Measurements from ENCODE around the gene IL34. TPM values are rescaled to one million over a fixed set of nuclear protein-coding genes. Genes with fewer than 3 reads are reported as not detected.

Gene IL34
- total RNA-seq: not detected in 2 replicates

DNA sequence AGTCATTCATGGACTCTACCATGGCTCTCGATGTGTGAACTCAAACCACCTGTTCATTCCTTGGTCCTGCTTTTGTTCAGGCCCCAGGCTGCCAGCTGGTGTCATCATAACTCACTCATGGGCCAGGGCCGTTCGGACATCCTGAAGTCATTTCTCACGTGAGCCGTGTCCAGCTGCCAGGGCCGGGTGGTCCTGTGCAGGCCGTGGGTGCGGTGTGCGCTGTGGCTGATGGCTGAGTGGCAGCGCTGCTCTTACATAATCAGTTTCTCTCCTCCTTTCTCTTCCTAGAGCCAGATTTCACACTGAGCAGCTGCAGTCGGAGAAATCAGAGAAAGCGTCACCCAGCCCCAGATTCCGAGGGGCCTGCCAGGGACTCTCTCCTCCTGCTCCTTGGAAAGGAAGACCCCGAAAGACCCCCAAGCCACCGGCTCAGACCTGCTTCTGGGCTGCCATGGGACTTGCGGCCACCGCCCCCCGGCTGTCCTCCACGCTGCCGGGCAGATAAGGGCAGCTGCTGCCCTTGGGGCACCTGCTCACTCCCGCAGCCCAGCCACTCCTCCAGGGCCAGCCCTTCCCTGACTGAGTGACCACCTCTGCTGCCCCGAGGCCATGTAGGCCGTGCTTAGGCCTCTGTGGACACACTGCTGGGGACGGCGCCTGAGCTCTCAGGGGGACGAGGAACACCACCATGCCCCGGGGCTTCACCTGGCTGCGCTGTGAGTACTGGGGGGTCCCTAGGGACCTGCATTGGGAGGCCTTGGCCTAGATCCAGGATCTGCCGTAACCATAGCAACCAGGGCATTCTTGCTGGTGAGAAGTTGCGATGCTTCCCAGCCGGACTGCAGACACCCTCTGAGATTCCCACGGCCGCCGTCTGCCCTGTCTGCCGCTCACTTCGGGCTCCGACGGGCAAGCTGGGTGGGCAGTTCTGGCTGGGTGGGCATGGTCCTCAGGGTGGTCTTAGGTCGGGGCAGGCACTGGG is at the start of gene IL34:
Gene IL34 (plus strand): TSS at position 300 of the 982 bp plus-strand sequence. CDS start 389 bp downstream, at position 689.
- DNase-seq (ENCODE audit: low spot score): no peak
- no peaks in the 10 kb centered on the region for H3K36me3 Mint-ChIP-seq (ENCODE audit: low read depth)
- no peaks in the 10 kb centered on the region for H3K4me1 Mint-ChIP-seq (ENCODE audit: low read depth)
- no peak within 1 kb of the TSS for H3K4me3 Mint-ChIP-seq
- intact Hi-C loops (cut with micrococcal nuclease): no loop called here
- no peak within 1 kb of the TSS for H3K27ac Mint-ChIP-seq
- no peaks in the 10 kb centered on the region for H3K9me3 Mint-ChIP-seq
- peaks cover 9% of the 10 kb centered on the region for H3K27me3 Mint-ChIP-seq (ENCODE audit: insufficient read depth)

DNA sequence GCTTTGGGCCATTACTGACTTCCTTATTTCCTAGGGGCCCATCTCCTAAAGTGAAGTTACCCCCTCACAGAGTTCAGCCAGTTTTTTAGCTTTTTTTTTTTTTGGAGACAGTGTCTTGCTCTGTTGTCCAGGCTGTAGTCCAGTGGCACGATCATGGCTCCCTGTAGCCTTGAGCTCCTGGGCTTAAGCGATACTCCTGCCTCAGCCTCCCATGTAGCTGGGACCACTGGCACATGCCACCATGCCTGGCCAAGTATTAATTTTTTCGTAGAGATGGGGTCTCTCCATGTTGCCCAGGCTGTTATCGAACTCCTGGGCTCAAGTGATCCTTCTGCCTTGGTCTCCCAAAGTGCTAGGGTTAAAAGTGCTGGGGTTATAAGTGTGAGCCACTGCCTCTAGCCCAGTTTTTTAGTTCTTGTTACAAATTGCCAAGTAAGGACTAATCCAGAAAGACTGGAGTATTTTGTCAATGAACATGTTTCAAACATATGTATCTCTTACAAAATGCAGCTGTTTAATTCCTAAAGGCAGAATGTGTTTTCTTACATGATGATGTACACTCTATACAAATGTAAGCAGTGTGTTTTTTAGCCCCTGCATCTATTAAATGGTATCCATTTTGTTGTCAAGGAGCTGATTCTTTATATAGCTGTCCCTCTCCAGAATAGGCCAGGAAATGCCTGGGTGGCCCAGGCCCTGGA is 49.1 kb upstream of the IL34 start:
- no peak for DNase-seq (ENCODE audit: low spot score)
- intact Hi-C loops (cut with micrococcal nuclease): no loop called here
- Mint-ChIP-seq H3K9me3 (no peaks in the 10 kb centered on the region), H3K27ac (no peak overlapping the region), H3K4me1 (ENCODE audit: low read depth) (no peaks in the 10 kb centered on the region), H3K36me3 (ENCODE audit: low read depth) (no peaks in the 10 kb centered on the region), H3K4me3 (no peak overlapping the region), H3K27me3 (ENCODE audit: insufficient read depth) (peaks cover 5% of the 10 kb centered on the region)

- Mint-ChIP-seq H3K4me1 (ENCODE audit: low read depth) (no peaks in the 10 kb centered on the region), H3K4me3 (no peak overlapping the region), H3K36me3 (ENCODE audit: low read depth) (no peaks in the 10 kb centered on the region), H3K27ac (no peak overlapping the region), H3K9me3 (no peaks in the 10 kb centered on the region), H3K27me3 (ENCODE audit: insufficient read depth) (peaks cover 5% of the 10 kb centered on the region)
- intact Hi-C loops (cut with micrococcal nuclease): no loop called here
- DNase-seq (ENCODE audit: low spot score): no peak
Observed at GRCh38 chr16:70598937-70599503, 47.3 kb upstream of the IL34 start.

GRCh38 chr16:70600730-70601129 is 45.6 kb upstream of the IL34 start:
- DNase-seq (ENCODE audit: low spot score): no peak
- no peak overlapping the region for H3K4me3 Mint-ChIP-seq
- intact Hi-C loops (cut with micrococcal nuclease): no loop called here
- H3K4me1 Mint-ChIP-seq (ENCODE audit: low read depth): no peaks in the 10 kb centered on the region
- H3K27me3 Mint-ChIP-seq (ENCODE audit: insufficient read depth): peaks cover 5% of the 10 kb centered on the region
- no peaks in the 10 kb centered on the region for H3K36me3 Mint-ChIP-seq (ENCODE audit: low read depth)
- no peak overlapping the region for H3K27ac Mint-ChIP-seq
- no peaks in the 10 kb centered on the region for H3K9me3 Mint-ChIP-seq

DNA sequence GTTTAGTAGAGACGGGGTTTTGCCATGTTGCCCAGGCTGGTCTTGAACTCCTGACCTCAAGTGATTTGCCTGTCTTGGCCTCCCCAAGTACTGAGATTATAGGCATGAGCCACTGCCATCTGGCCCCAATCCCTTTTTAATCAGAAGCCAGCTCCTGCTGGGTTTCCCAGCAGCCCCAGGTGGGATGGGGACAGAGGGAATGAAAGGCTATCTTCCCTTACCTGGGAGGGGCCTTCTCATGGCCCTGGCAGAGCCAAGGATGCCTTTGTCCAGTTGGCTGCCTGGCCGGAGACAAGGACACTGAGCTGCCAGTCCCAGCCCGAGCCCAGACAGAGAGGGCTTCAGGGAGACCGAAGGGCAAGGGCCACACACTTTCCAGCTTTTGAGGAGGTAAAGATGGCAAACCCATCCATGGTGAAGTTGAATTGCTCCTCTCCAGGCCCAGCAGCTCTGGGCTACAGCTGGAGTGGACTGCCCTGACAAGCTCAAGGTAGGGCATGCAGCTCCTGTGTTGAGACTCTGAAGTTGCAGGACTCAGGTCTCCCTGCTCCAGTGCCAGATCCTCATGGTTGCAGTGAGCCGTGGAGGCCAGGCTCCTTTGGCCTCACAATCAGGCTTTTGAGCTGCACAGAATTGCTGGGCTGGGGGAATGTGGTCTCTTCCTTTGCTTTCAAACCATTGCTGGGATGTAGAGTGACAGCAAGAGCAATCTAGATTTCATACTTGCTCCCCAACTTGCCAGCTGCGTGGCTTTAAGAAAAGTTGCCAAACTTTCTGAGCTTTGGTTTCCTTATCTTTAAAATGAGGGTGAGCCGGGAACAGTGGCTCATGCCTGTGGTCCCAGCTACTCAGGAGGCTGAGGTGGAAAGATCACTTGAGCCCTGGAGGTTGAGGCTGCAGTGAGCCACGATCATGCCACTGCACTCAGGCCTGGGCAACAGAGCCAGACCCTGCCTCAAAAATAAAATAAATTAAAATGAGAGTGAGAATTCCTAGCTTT is 44.5 kb upstream of the IL34 start:
- Mint-ChIP-seq H3K4me1 (ENCODE audit: low read depth) (no peaks in the 10 kb centered on the region), H3K4me3 (no peak overlapping the region), H3K36me3 (ENCODE audit: low read depth) (no peaks in the 10 kb centered on the region), H3K9me3 (no peaks in the 10 kb centered on the region), H3K27ac (no peak overlapping the region), H3K27me3 (ENCODE audit: insufficient read depth) (peaks cover 5% of the 10 kb centered on the region)
- no peak for DNase-seq (ENCODE audit: low spot score)
- intact Hi-C loops (cut with micrococcal nuclease): no loop called here

- Mint-ChIP-seq H3K4me1 (ENCODE audit: low read depth) (no peaks in the 10 kb centered on the region), H3K27me3 (ENCODE audit: insufficient read depth) (peaks cover 5% of the 10 kb centered on the region), H3K27ac (no peak overlapping the region), H3K9me3 (no peaks in the 10 kb centered on the region), H3K4me3 (no peak overlapping the region), H3K36me3 (ENCODE audit: low read depth) (no peaks in the 10 kb centered on the region)
- DNase-seq (ENCODE audit: low spot score): no peak
- intact Hi-C loops (cut with micrococcal nuclease): no loop called here
Observed at GRCh38 chr16:70602831-70603230, 43.5 kb upstream of the IL34 start.

DNA sequence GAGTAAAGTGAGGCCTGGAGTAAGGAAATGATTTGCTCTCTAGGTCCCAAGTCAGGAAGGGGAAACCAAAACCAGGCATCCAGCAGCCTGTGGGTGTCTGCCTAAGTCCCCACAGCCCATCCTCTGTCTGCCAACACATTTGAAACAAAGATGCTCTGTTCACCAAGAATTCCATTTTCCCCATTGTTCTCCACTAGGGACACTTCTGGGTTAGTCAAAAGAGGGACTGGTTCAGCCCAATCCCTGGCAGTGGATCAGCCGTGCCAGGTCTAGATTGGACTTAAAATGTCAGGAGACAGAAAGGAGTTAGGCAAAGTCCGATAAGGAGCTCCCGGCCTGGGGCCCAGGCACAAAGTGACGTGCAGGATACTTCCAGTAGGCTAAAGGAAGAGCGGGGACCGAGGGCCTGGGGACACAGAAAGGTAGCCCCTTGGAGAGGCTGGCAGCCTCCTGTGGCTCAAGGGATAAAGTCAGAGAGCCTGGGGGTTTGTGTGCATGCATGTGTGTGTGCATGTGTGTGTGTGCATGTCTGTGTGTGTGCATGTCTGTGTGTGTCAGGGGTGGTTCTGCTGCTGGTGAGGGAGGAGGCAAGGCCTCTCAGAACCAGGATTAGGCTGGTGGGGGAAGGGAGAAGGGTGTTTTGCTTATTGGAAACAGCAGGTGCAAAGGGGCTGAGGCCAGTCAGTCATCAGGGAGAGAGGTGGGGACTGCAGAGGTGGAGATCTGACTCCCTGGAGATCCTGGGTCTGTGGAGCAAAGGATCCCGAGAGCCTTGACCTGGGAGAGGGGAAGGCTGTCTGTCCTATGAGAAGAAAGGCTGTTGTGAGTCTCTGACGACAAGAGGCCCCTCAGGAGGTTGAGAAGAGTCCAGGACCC is 41.7 kb upstream of the IL34 start:
- H3K9me3 Mint-ChIP-seq: no peaks in the 10 kb centered on the region
- intact Hi-C loops (cut with micrococcal nuclease): no loop called here

GRCh38 chr16:70605283-70605657 is 41.1 kb upstream of the IL34 start:
- H3K4me3 Mint-ChIP-seq: no peak overlapping the region
- intact Hi-C loops (cut with micrococcal nuclease): no loop called here
- no peaks in the 10 kb centered on the region for H3K4me1 Mint-ChIP-seq (ENCODE audit: low read depth)
- no peak overlapping the region for H3K27ac Mint-ChIP-seq
- no peak for DNase-seq (ENCODE audit: low spot score)
- no peaks in the 10 kb centered on the region for H3K36me3 Mint-ChIP-seq (ENCODE audit: low read depth)
- H3K9me3 Mint-ChIP-seq: no peaks in the 10 kb centered on the region
- peaks cover 5% of the 10 kb centered on the region for H3K27me3 Mint-ChIP-seq (ENCODE audit: insufficient read depth)

More for the DNA sequence above, 41.7 kb upstream of the IL34 start:
- H3K4me1 Mint-ChIP-seq (ENCODE audit: low read depth): no peaks in the 10 kb centered on the region
- H3K4me3 Mint-ChIP-seq: no peak overlapping the region
- peaks cover 5% of the 10 kb centered on the region for H3K27me3 Mint-ChIP-seq (ENCODE audit: insufficient read depth)
- H3K27ac Mint-ChIP-seq: no peak overlapping the region
- no peaks in the 10 kb centered on the region for H3K36me3 Mint-ChIP-seq (ENCODE audit: low read depth)
- no peak for DNase-seq (ENCODE audit: low spot score)

DNA sequence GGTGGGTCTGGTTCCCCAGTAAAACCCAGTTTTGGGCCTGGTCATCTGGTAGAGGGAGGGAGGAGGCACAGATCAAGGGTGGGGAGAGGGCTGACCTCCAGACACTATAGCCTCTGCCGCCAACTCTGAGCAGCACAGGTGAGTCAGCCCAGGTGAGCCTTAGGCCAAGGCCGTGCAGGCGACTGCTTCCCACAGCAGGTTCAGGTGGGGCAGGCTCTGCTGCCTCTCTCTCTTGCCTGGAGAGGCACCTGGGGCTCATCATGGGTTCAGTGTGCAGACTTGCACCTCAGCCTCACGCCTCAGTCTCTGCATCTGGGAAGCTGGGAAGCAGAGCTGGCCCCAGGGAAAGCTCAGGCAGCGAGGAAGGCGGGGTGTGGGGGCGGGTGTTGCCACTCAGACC is 37.8 kb upstream of the IL34 start:
- DNase-seq (ENCODE audit: low spot score): no peak
- no peak overlapping the region for H3K4me3 Mint-ChIP-seq
- no peaks in the 10 kb centered on the region for H3K36me3 Mint-ChIP-seq (ENCODE audit: low read depth)
- no peaks in the 10 kb centered on the region for H3K9me3 Mint-ChIP-seq
- no peaks in the 10 kb centered on the region for H3K27me3 Mint-ChIP-seq (ENCODE audit: insufficient read depth)
- no peaks in the 10 kb centered on the region for H3K4me1 Mint-ChIP-seq (ENCODE audit: low read depth)
- H3K27ac Mint-ChIP-seq: no peak overlapping the region
- intact Hi-C loops (cut with micrococcal nuclease): no loop called here

DNA sequence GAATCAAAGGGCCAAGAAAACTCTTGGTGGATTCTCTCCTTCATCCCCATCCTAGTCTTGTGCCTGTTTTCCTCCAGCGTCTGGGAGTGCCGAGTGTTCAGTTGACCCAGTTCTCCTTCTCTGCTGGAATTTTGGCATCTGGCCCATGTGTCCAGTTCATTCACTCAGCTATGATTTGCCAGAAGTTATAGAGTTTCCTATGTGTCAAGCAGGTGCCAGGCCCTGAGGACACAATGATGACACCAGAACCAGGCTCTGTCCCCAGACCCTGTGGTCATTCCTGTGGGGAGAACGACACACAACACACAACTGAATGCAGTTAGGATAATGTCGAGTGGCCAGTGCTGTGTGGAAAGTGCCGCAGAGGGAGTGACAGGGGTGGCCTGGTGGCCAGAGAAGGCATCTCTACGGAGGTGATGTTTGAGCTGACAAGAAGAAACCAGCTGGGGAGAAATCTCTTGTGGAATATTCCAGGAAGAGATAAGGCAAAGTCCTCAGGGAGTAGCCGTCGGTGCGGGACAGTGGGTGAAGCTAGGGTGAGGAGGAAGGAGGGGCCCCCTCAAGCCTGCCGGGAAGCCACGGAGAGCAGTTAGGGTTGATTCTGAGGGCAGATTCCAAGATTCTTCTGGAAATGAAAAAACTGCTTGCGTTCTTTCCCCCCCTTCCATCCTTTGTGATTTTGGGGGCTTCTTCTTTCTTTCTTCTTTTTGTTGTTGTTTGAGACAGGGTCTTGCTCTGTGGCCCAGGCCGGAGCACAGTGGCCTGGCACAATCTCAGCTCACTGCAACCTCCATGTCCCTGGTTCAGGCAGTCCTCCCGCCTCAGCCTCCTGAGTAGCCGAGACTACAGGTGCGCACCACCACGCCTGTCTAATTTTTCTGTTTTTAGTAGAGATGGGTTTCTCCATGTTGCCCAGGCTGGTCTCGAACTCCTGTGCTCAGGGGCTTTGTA is 35.8 kb upstream of the IL34 start:
- no peak overlapping the region for H3K27ac Mint-ChIP-seq

DNA sequence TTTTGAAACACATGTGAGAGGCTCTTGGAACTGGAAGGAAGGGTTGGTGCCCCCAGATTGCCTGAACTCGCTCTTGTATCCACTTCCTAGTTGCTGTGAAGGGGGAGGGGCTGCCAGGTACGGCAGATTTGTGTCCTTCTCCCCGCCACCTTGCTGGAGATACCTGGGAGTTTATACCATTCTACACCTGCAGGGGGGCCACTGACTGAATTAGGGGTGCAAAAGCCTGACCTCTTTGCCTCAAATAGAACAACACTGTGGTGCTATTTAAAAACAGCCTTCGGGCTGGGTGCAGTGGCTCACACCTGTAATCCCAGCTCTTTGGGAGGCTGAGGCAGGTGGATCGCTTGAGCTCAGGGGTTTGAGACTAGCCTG is 35.1 kb upstream of the IL34 start:
- H3K9me3 Mint-ChIP-seq: no peaks in the 10 kb centered on the region
- intact Hi-C loops (cut with micrococcal nuclease): no loop called here
- no peaks in the 10 kb centered on the region for H3K36me3 Mint-ChIP-seq (ENCODE audit: low read depth)
- DNase-seq (ENCODE audit: low spot score): no peak
- no peaks in the 10 kb centered on the region for H3K4me1 Mint-ChIP-seq (ENCODE audit: low read depth)
- no peak overlapping the region for H3K4me3 Mint-ChIP-seq
- no peaks in the 10 kb centered on the region for H3K27me3 Mint-ChIP-seq (ENCODE audit: insufficient read depth)
- H3K27ac Mint-ChIP-seq: no peak overlapping the region

More for the DNA sequence above, 35.8 kb upstream of the IL34 start:
- DNase-seq (ENCODE audit: low spot score): no peak
- H3K4me1 Mint-ChIP-seq (ENCODE audit: low read depth): no peaks in the 10 kb centered on the region
- H3K36me3 Mint-ChIP-seq (ENCODE audit: low read depth): no peaks in the 10 kb centered on the region
- H3K9me3 Mint-ChIP-seq: no peaks in the 10 kb centered on the region
- no peaks in the 10 kb centered on the region for H3K27me3 Mint-ChIP-seq (ENCODE audit: insufficient read depth)
- intact Hi-C loops (cut with micrococcal nuclease): no loop called here
- H3K4me3 Mint-ChIP-seq: no peak overlapping the region

Measured in activated T-helper 1 cell treated with anti-CD3 and anti-CD28 coated beads, Interleukin-12 subunit alpha, Interleukin-12 subunit beta, Interleukin-2, Interleukin-4 antibody, amounts not matched to agents 30 ng/mL and 10 ng/mL and 1 ng/mL, durations not matched to agents 14 hours and 24 hours and 36 hours (primary cell).